Islet precursor cell (in vitro differentiated cells): Measurements from ENCODE around the gene PRKAR1B.
"Not testable (repeated sequence)": the region's sequence is repeated elsewhere in the genome, so short reads cannot be mapped to it uniquely, and the experiment has no call there.

Experiments used
- DNase-seq: peaks from one replicate; pipeline ENCODE4 v3.0.0-alpha.2; 2018

Gene PRKAR1B

GRCh38 chr7:756928-757560 lies 30.0 kb upstream of the PRKAR1B start:
- no peak for DNase-seq

GRCh38 chr7:756231-756927 lies 29.3 kb upstream of the PRKAR1B start:
- no peak for DNase-seq

- DNase-seq: no peak
These were observed 28.3 kb upstream of the PRKAR1B start for GRCh38 chr7:755413-755805.

- DNase-seq: no peak
These were observed 27.7 kb upstream of the PRKAR1B start for GRCh38 chr7:754531-755412.

- DNase-seq: no peak
These were observed 26.1 kb upstream of the PRKAR1B start for GRCh38 chr7:753190-753589.

GRCh38 chr7:752256-752655 lies 25.2 kb upstream of the PRKAR1B start:
- DNase-seq: not testable (repeated sequence)

GRCh38 chr7:751826-752225 lies 24.7 kb upstream of the PRKAR1B start:
- DNase-seq: no peak

GRCh38 chr7:750111-750905 lies 23.2 kb upstream of the PRKAR1B start:
- no peak for DNase-seq

- no peak for DNase-seq
These were observed 22.1 kb upstream of the PRKAR1B start for GRCh38 chr7:749140-749551.

GRCh38 chr7:748446-748845 lies 21.4 kb upstream of the PRKAR1B start:
- DNase-seq: no peak

GRCh38 chr7:747186-747585 lies 20.1 kb upstream of the PRKAR1B start:
- no peak for DNase-seq

GRCh38 chr7:746155-747061 lies 19.3 kb upstream of the PRKAR1B start:
- no peak for DNase-seq

- DNase-seq: no peak
These were observed 18.5 kb upstream of the PRKAR1B start for GRCh38 chr7:745431-746154.

- DNase-seq: no peak
These were observed 17.9 kb upstream of the PRKAR1B start for GRCh38 chr7:744854-745430.

GRCh38 chr7:744128-744520 lies 17.0 kb upstream of the PRKAR1B start:
- DNase-seq: not testable (repeated sequence)

GRCh38 chr7:743341-744127 lies 16.5 kb upstream of the PRKAR1B start:
- not testable (repeated sequence) for DNase-seq

- DNase-seq: no peak
These were observed 15.7 kb upstream of the PRKAR1B start for GRCh38 chr7:742791-743190.

GRCh38 chr7:741850-742249 lies 14.8 kb upstream of the PRKAR1B start:
- no peak for DNase-seq

GRCh38 chr7:741191-741671 lies 14.2 kb upstream of the PRKAR1B start:
- DNase-seq: no peak
